Measurements from ENCODE around the gene OTUB1. TPM values are rescaled to one million over a fixed set of nuclear protein-coding genes. Genes with fewer than 3 reads are reported as not detected.

Gene OTUB1
- total and polyA plus RNA-seq, 2 donors (not counting 1 experiment from before 2014, with no cell fraction given) = 78.2 to 119 TPM

- Histone ChIP-seq H3K4me2 (replicated peaks; ENCODE audit: low read depth, low read length, poor library complexity, severe bottlenecking) (no peak overlapping the region), H4K20me1 (ENCODE audit: control insufficient read depth, insufficient read depth, low read length, poor library complexity, severe bottlenecking) (no peaks in the 10 kb centered on the region), H3K4me3 (ENCODE audit: control extremely low read depth in 1 of 5, extremely low read depth in 1 of 5, insufficient read depth in 1 of 5, low read depth in 2 of 5, low read length in 4 of 5) (no peak overlapping the region), H3K27me3 (replicated peaks in 1 of 4; ENCODE audit: control extremely low read depth in 1 of 4, control insufficient read depth in 3 of 4, insufficient read depth in 4 of 4, low read length in 3 of 4) (peaks cover 0 to 16% (median 3%) of the 10 kb centered on the region in 4 experiments), H3K79me2 (ENCODE audit: control insufficient read depth, insufficient read depth, low read length) (no peaks in the 10 kb centered on the region), H3K4me1 (ENCODE audit: control insufficient read depth in 2 of 2, insufficient read depth in 2 of 2, low read length in 2 of 2) (peaks cover 2 to 3% of the 10 kb centered on the region in 2 donors), H3K9ac (ENCODE audit: low read length) (no peak overlapping the region), H2AFZ (ENCODE audit: insufficient read depth, low read depth, low read length, poor library complexity, severe bottlenecking) (no peak overlapping the region), H3K27ac (ENCODE audit: low read length in 2 of 2) (no peak overlapping the region), H3K9me3 (ENCODE audit: control extremely low read depth in 1 of 3, control insufficient read depth in 2 of 3, insufficient read depth in 1 of 3, low read length in 2 of 3) (no peaks in the 10 kb centered on the region), H3K36me3 (replicated peaks in 1 of 2; ENCODE audit: control extremely low read depth in 1 of 2, control insufficient read depth in 1 of 2, extremely low read depth in 1 of 2, insufficient read depth in 2 of 2, low read length in 1 of 2) (no peaks in the 10 kb centered on the region)
- POLR2A ChIA-PET = no interaction called here
- WGBS (ENCODE audit: insufficient coverage) = 89% methylated on average over 8 of the region's 9 CpGs
- CTCF ChIA-PET = no interaction called here
- no peaks in the 10 kb centered on the region for H3K4me1 Mint-ChIP-seq
- H3K27ac Mint-ChIP-seq = no peak overlapping the region
- peaks cover 15% of the 10 kb centered on the region for H3K27me3 Mint-ChIP-seq
- H3K9me3 Mint-ChIP-seq (ENCODE audit: insufficient read depth) = no peaks in the 10 kb centered on the region
- no peak for TF ChIP-seq EZH2 (IDR thresholded peaks at IDR 0.05; ENCODE audit: borderline replicate concordance, insufficient read depth, low read depth, low read length, poor library complexity, severe bottlenecking)
- no peak for TF ChIP-seq CTCF (IDR thresholded peaks at IDR 0.05)
- H3K4me3 Mint-ChIP-seq = no peak overlapping the region
- intact Hi-C loops (cut with micrococcal nuclease) = no loop called here
- DNase-seq (no peak), ATAC-seq (ENCODE audit: low read depth) (no peak)
Observed at GRCh38 chr11:64041846-64042245, 55.6 kb downstream of the OTUB1 start.

GRCh38 chr11:64042301-64042700 lies 56.1 kb downstream of the OTUB1 start:
- Histone ChIP-seq H3K4me3 (ENCODE audit: control extremely low read depth in 1 of 5, extremely low read depth in 1 of 5, insufficient read depth in 1 of 5, low read depth in 2 of 5, low read length in 4 of 5) (no peak overlapping the region), H4K20me1 (ENCODE audit: control insufficient read depth, insufficient read depth, low read length, poor library complexity, severe bottlenecking) (no peaks in the 10 kb centered on the region), H3K79me2 (ENCODE audit: control insufficient read depth, insufficient read depth, low read length) (no peaks in the 10 kb centered on the region), H3K4me2 (replicated peaks; ENCODE audit: low read depth, low read length, poor library complexity, severe bottlenecking) (no peak overlapping the region), H3K27ac (ENCODE audit: low read length in 2 of 2) (no peak overlapping the region), H3K36me3 (replicated peaks in 1 of 2; ENCODE audit: control extremely low read depth in 1 of 2, control insufficient read depth in 1 of 2, extremely low read depth in 1 of 2, insufficient read depth in 2 of 2, low read length in 1 of 2) (no peaks in the 10 kb centered on the region), H3K27me3 (replicated peaks in 1 of 4; ENCODE audit: control extremely low read depth in 1 of 4, control insufficient read depth in 3 of 4, insufficient read depth in 4 of 4, low read length in 3 of 4) (peaks cover 0 to 11% (median 2%) of the 10 kb centered on the region in 4 experiments), H3K9ac (ENCODE audit: low read length) (no peak overlapping the region), H3K9me3 (ENCODE audit: control extremely low read depth in 1 of 3, control insufficient read depth in 2 of 3, insufficient read depth in 1 of 3, low read length in 2 of 3) (no peaks in the 10 kb centered on the region), H3K4me1 (ENCODE audit: control insufficient read depth in 2 of 2, insufficient read depth in 2 of 2, low read length in 2 of 2) (no peaks in the 10 kb centered on the region), H2AFZ (ENCODE audit: insufficient read depth, low read depth, low read length, poor library complexity, severe bottlenecking) (no peak overlapping the region)
- no peaks in the 10 kb centered on the region for H3K4me1 Mint-ChIP-seq
- DNase-seq (no peak), ATAC-seq (ENCODE audit: low read depth) (no peak)
- intact Hi-C loops (cut with micrococcal nuclease) = no loop called here
- 85% methylated on average over 4 of the region's 4 CpGs for WGBS (ENCODE audit: insufficient coverage)
- TF ChIP-seq CTCF (IDR thresholded peaks at IDR 0.05) = no peak
- TF ChIP-seq EZH2 (IDR thresholded peaks at IDR 0.05; ENCODE audit: borderline replicate concordance, insufficient read depth, low read depth, low read length, poor library complexity, severe bottlenecking) = no peak
- H3K4me3 Mint-ChIP-seq = no peak overlapping the region
- ChIA-PET CTCF (no interaction called here), POLR2A (no interaction called here)
- no peaks in the 10 kb centered on the region for H3K9me3 Mint-ChIP-seq (ENCODE audit: insufficient read depth)
- H3K27ac Mint-ChIP-seq = no peak overlapping the region
- peaks cover 14% of the 10 kb centered on the region for H3K27me3 Mint-ChIP-seq
